ENCODE data around the gene PCGF6. TPM values are rescaled to one million over a fixed set of nuclear protein-coding genes. Genes with fewer than 3 reads are reported as not detected.

Gene PCGF6
- total RNA-seq, 3 donors from 2014 or later (not counting 1 experiment from before 2014, with no cell fraction given): 5.1 to 8.1 (median 7.1) TPM

- H3K27me3 Mint-ChIP-seq (ENCODE audit: low read depth in 2 of 2): no peaks in the 10 kb centered on the region
- peaks cover 43 to 45% of the 10 kb centered on the region in 2 donors for H3K4me1 Mint-ChIP-seq
- Histone ChIP-seq H3K27me3 (ENCODE audit: control insufficient read depth, insufficient read depth, low read length) (no peaks in the 10 kb centered on the region), H3K36me3 (ENCODE audit: control insufficient read depth, insufficient read depth, low read length) (peaks cover 17% of the 10 kb centered on the region), H3K4me1 (ENCODE audit: control insufficient read depth, insufficient read depth, low read length) (peaks cover 20% of the 10 kb centered on the region), H3K9me3 (ENCODE audit: control insufficient read depth, insufficient read depth, low read length) (no peaks in the 10 kb centered on the region), H3K4me3 (ENCODE audit: low read length) (peak within 1 kb of the TSS; percentile 82), H3K27ac (ENCODE audit: low read length) (peak within 1 kb of the TSS; percentile 60)
- DNase-seq (peak; percentile 91 to 97), ATAC-seq (peak; percentile 97 to 99 (median 99))
- intact Hi-C loops (cut with micrococcal nuclease): loop anchor here (1.0 kb wide), 1 partner anchor 29 kb away; the partner anchor contains the start of gene TAF5
- WGBS (ENCODE audit: insufficient coverage): under 1% methylated on average over 56 of the region's 56 CpGs
- TF ChIP-seq, protein P1, sequence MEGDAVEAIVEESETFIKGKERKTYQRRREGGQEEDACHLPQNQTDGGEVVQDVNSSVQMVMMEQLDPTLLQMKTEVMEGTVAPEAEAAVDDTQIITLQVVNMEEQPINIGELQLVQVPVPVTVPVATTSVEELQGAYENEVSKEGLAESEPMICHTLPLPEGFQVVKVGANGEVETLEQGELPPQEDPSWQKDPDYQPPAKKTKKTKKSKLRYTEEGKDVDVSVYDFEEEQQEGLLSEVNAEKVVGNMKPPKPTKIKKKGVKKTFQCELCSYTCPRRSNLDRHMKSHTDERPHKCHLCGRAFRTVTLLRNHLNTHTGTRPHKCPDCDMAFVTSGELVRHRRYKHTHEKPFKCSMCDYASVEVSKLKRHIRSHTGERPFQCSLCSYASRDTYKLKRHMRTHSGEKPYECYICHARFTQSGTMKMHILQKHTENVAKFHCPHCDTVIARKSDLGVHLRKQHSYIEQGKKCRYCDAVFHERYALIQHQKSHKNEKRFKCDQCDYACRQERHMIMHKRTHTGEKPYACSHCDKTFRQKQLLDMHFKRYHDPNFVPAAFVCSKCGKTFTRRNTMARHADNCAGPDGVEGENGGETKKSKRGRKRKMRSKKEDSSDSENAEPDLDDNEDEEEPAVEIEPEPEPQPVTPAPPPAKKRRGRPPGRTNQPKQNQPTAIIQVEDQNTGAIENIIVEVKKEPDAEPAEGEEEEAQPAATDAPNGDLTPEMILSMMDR (IDR thresholded peaks at IDR 0.05): no peak
- peak within 1 kb of the TSS; percentile 99 for H3K4me3 Mint-ChIP-seq
- no peaks in the 10 kb centered on the region for H3K9me3 Mint-ChIP-seq
- H3K27ac Mint-ChIP-seq: peak within 1 kb of the TSS; percentile 96 to 98
- H3K36me3 Mint-ChIP-seq: no peaks in the 10 kb centered on the region
These were observed 45.3 kb upstream of the PCGF6 start, which contains the start of the genes ATP5MK and PDCD11 for GRCh38 chr10:103396067-103396788. ATP5MK (minus strand) TSS chr10:103396475; CDS start chr10:103392457, 4,018 bp downstream. PDCD11 (plus strand) TSS chr10:103396626; CDS start chr10:103398427, 1,801 bp downstream.

DNA sequence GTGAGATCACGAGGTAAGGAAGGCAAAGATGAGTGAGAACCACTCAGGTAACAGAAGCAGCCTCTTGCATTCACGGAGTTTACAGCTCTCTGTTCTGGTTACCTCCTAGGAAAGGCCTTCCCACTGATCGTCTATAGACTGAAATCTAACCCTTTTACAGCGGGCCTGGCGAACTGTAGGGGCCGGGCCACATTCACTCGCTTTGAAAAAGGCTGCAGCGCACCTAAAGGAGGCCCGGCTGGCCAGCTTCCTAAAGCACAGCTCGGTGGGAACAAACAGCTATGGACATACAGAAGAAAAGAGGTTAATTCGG lies 44.8 kb upstream of the PCGF6 start:
- 6% methylated on average over 11 of the region's 11 CpGs for WGBS (ENCODE audit: insufficient coverage)
- TF ChIP-seq, protein P1 (IDR thresholded peaks at IDR 0.05): no peak
- Histone ChIP-seq H3K36me3 (ENCODE audit: control insufficient read depth, insufficient read depth, low read length) (peaks cover 19% of the 10 kb centered on the region), H3K27me3 (ENCODE audit: control insufficient read depth, insufficient read depth, low read length) (no peaks in the 10 kb centered on the region), H3K27ac (ENCODE audit: low read length) (peak overlapping the region; percentile 50), H3K4me1 (ENCODE audit: control insufficient read depth, insufficient read depth, low read length) (peaks cover 20% of the 10 kb centered on the region), H3K4me3 (ENCODE audit: low read length) (peak overlapping the region; percentile 82), H3K9me3 (ENCODE audit: control insufficient read depth, insufficient read depth, low read length) (no peaks in the 10 kb centered on the region)
- Mint-ChIP-seq H3K36me3 (no peaks in the 10 kb centered on the region), H3K27me3 (ENCODE audit: low read depth in 2 of 2) (no peaks in the 10 kb centered on the region), H3K27ac (peak overlapping the region; percentile 96 to 98), H3K4me1 (peaks cover 43 to 45% of the 10 kb centered on the region in 2 donors), H3K4me3 (peak overlapping the region; percentile 99), H3K9me3 (no peaks in the 10 kb centered on the region)
- no peak for DNase-seq
- ATAC-seq: no peak
- intact Hi-C loops (cut with micrococcal nuclease): loop anchor here (1.0 kb wide), 1 partner anchor 28 kb away; the partner anchor contains the start of gene TAF5

GRCh38 chr10:103394180-103394579 lies 43.2 kb upstream of the PCGF6 start:
- Mint-ChIP-seq H3K4me1 (peaks cover 43 to 45% of the 10 kb centered on the region in 2 donors), H3K36me3 (no peaks in the 10 kb centered on the region), H3K27ac (peak overlapping the region in 1 of 2 donors; percentile 43), H3K27me3 (ENCODE audit: low read depth in 2 of 2) (no peaks in the 10 kb centered on the region), H3K9me3 (no peaks in the 10 kb centered on the region), H3K4me3 (peak overlapping the region; percentile 54)
- 87% methylated on average over 14 of the region's 14 CpGs for WGBS (ENCODE audit: insufficient coverage)
- Histone ChIP-seq H3K27ac (ENCODE audit: low read length) (no peak overlapping the region), H3K27me3 (ENCODE audit: control insufficient read depth, insufficient read depth, low read length) (no peaks in the 10 kb centered on the region), H3K4me3 (ENCODE audit: low read length) (no peak overlapping the region), H3K9me3 (ENCODE audit: control insufficient read depth, insufficient read depth, low read length) (no peaks in the 10 kb centered on the region), H3K36me3 (ENCODE audit: control insufficient read depth, insufficient read depth, low read length) (peaks cover 19% of the 10 kb centered on the region), H3K4me1 (ENCODE audit: control insufficient read depth, insufficient read depth, low read length) (peaks cover 20% of the 10 kb centered on the region)
- DNase-seq (no peak), ATAC-seq (no peak)
- intact Hi-C loops (cut with micrococcal nuclease): no loop called here
- TF ChIP-seq, protein P1 (IDR thresholded peaks at IDR 0.05): no peak

All from natural killer cell (primary cell).